Motor neuron (in vitro differentiated cells): ENCODE data around the gene CIAO1. TPM values are rescaled to one million over a fixed set of nuclear protein-coding genes. Genes with fewer than 3 reads are reported as not detected.
A peak's percentile ranks its signal among the peaks of the same experiment; 100 is the strongest.

Source experiments
- ATAC-seq, 8 experiments: fragments of 200-7000 bp; cut with Tn5 transposase; replicated peaks in 6 of 8; 2 replicates each; pipeline ENCODE4 v1.8.0; 2021; ENCODE audit warnings: mild to moderate bottlenecking in 8 of 8, moderate library complexity in 8 of 8
- H3K27ac ChIP-seq, 2 donors: fragments of 250-450 bp; sonication (Bioruptor Pico); 2 replicates each; pipeline ENCODE4 v1.9.0; 2021; ENCODE audit warnings: antibody characterized with exemption in 2 of 2, mild to moderate bottlenecking in 2 of 2, moderate library complexity in 1 of 2
- H3K4me1 ChIP-seq, 2 donors: fragments of 250-450 bp; sonication (Bioruptor Pico); replicated peaks in 1 of 2; 2 replicates each; pipeline ENCODE4 v1.6.1; 2021; ENCODE audit warnings: antibody characterized with exemption in 2 of 2, mild to moderate bottlenecking in 2 of 2, moderate library complexity in 1 of 2
- H3K4me3 ChIP-seq, 5 donors: fragments of 250-450 bp; sonication (Bioruptor Pico); 2 replicates each; pipeline ENCODE4 v1.9.0; 2021; ENCODE audit warnings: antibody characterized with exemption in 5 of 5, mild to moderate bottlenecking in 5 of 5, moderate library complexity in 4 of 5
- WGBS, 10 experiments: fragments of 450-650 bp; shearing (Covaris generic); methylation state at CpG; one replicate each; pipeline ENCODE4 v1.0.0; 2022; 5-methylcytosine and 5-hydroxymethylcytosine counted together
- in situ Hi-C, 9 experiments: fragments of 400-800 bp; cut with MboI; loops; one replicate each; pipeline ENCODE4 v1.15.0; 2021; ENCODE audit warnings: low sequenced_read_pairs in 9 of 9, low pct_unique_long_range_greater_than_20kb in 2 of 9; ENCODE audit not compliant: unreplicated experiment in 9 of 9
- total RNA-seq, 8 experiments: library from RNA; unstranded; fragments of 300-600 nt; gene quantifications; 2 replicates each; pipeline versions ENCODE4 v1.2.3 to v1.2.4, GENCODE V29; 2022

CIAO1 gene
- total RNA-seq, 8 experiments from 2014 or later, result 57.4 to 75.2 (median 64.6) TPM

DNA sequence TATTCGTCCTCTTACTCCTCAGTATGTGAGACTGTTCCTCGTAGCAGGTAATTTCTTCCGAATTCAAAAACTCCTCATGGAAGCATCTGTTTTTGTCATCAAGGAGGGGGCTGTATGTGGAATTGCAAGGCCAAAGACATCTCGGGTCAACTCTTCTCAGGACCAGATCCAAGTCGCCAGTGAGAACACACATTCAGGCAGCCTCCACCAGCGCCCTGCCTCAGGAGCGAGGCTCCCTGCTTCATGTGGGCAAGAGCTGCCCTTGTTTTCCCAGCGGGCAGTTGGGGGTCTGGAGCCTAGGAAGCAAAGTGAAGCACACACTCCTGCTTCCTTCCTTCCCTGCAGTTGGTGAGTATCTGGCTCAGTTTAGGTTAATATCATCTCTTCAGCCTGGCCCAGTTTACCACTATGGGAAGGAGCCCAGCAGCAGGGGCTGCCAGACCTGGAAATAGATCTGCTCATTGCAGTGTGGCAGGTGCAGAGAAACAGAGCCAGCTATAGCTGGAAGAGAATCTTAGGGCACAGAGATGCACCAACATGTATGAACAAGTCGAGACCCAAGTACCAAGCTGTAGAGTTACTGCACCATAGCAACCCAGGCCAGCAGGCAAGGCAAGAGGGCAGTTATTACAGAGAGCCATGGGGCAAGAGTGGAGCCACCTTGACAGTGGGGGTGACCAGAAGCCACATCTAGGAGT, 25.5 kb upstream of the CIAO1 start:
- Histone ChIP-seq H3K27ac (no peak overlapping the region), H3K4me3 (no peak overlapping the region), H3K4me1 (no peaks in the 10 kb centered on the region)
- 60 to 100% (median 92%) methylated on average over 1 to 9 of the region's 9 CpGs for WGBS, 10 experiments
- in situ Hi-C loops, result no loop called here
- ATAC-seq, result peak in 1 of 8 experiments; percentile 42

DNA sequence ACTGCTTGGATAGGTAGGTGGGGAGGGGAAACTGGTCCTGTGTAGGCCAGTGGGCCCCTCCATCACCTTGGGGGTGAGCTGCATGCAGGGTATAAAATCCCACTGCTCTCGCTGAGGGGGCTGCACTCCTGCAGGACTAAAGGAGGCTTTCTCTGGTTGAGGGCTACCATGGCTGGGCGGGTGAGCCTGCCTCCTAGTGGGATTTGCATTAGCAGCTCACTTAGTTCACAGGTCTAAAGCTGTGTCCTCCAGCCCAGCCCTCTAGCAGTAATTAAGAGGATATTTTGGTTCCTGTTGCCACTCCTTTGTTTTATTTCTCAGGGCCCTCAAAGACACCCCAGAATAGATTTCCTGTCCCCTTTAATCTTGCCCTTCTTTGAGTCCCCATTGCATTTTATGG, 24.8 kb upstream of the CIAO1 start:
- no peaks in the 10 kb centered on the region for H3K4me1 ChIP-seq
- 80 to 100% (median 83%) methylated on average over 1 to 2 of the region's 2 CpGs; no CpG with 5 or more reads in 7 of the 10 experiments for WGBS, 10 experiments
- no peak overlapping the region for H3K27ac ChIP-seq
- ATAC-seq, result peak in 2 of 8 experiments; percentile 17 to 50
- no peak overlapping the region for H3K4me3 ChIP-seq
- in situ Hi-C loops, result no loop called here

GRCh38 chr2:96241900-96242611, 24.0 kb upstream of the CIAO1 start:
- Histone ChIP-seq H3K4me3 (no peak overlapping the region), H3K27ac (no peak overlapping the region), H3K4me1 (no peaks in the 10 kb centered on the region)
- in situ Hi-C loops, result no loop called here
- WGBS, 10 experiments, result 32 to 100% (median 80%) methylated on average over 1 to 5 of the region's 5 CpGs; no CpG with 5 or more reads in 1 of the 10 experiments
- peak in 6 of 8 experiments; percentile 26 to 85 (median 60) for ATAC-seq

DNA sequence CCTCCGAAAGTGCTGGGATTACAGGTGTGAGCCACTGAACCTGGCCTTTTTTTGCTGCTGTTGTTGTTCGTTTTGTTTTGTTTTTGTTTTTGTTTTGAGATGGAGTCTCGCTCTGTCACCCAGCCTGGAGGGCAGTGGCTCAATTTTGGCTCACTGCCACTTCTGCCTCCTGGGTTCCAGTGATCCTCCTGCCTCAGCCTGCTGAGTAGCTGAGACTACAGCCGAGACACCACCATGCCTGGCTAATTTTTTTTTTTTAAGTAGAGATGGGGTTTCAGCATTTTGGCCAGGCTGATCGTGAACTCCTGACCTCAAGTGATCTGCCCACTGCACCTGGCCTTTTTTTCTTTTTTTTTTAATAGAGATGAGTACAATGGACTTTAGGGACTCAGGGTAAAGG, 22.2 kb upstream of the CIAO1 start:
- WGBS, 10 experiments, result 60 to 100% (median 84%) methylated on average over 1 to 4 of the region's 5 CpGs
- in situ Hi-C loops, result no loop called here
- no peak for ATAC-seq
- Histone ChIP-seq H3K27ac (no peak overlapping the region), H3K4me1 (no peaks in the 10 kb centered on the region), H3K4me3 (no peak overlapping the region)

GRCh38 chr2:96245609-96246390, 20.2 kb upstream of the CIAO1 start:
- ATAC-seq, result no peak
- Histone ChIP-seq H3K4me3 (no peak overlapping the region), H3K4me1 (peaks cover 0 to under 1% of the 10 kb centered on the region in 2 donors), H3K27ac (no peak overlapping the region)
- 60 to 100% (median 95%) methylated on average over 1 to 6 of the region's 8 CpGs; no CpG with 5 or more reads in 3 of the 10 experiments for WGBS, 10 experiments
- in situ Hi-C loops, result no loop called here

- H3K4me3 ChIP-seq, result no peak overlapping the region
- 80 to 91% (median 86%) methylated on average over 1 to 3 of the region's 3 CpGs; no CpG with 5 or more reads in 7 of the 10 experiments for WGBS, 10 experiments
- H3K27ac ChIP-seq, result no peak overlapping the region
- H3K4me1 ChIP-seq, result peaks cover 0 to 12% of the 10 kb centered on the region in 2 donors
- in situ Hi-C loops, result no loop called here
- peak in 2 of 8 experiments; percentile 12 to 23 for ATAC-seq
Measured at GRCh38 chr2:96247009-96247408, 19.0 kb upstream of the CIAO1 start.

DNA sequence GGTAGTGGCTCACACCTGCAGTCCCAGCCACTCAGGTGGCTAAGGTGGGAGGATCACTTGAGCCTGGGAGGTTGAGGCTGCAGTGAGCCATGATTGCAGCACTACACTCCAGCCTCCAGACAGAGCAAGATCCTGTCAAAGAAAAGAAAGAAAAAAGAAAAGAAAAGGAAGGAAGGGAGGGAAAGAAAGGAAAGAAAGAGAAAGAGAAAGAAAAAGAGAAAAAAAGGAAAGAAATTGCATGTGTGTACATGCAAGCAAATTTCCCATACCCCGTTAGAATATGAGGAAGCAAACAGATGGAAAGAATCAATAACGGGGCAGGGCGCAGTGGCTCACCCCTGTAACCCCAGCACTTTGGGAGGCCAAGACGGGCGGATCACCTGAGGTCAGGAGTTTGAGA, 18.1 kb upstream of the CIAO1 start:
- 33 to 90% (median 84%) methylated on average over 2 to 5 of the region's 5 CpGs; no CpG with 5 or more reads in 3 of the 10 experiments for WGBS, 10 experiments
- Histone ChIP-seq H3K4me1 (peaks cover 0 to 12% of the 10 kb centered on the region in 2 donors), H3K4me3 (no peak overlapping the region), H3K27ac (no peak overlapping the region)
- in situ Hi-C loops, result no loop called here
- no peak for ATAC-seq

- no peak for ATAC-seq
- in situ Hi-C loops, result no loop called here
- H3K4me1 ChIP-seq, result peaks cover 0 to 12% of the 10 kb centered on the region in 2 donors
- H3K4me3 ChIP-seq, result no peak overlapping the region
- WGBS, 10 experiments, result 62 to 100% (median 90%) methylated on average over 1 to 3 of the region's 4 CpGs; no CpG with 5 or more reads in 5 of the 10 experiments
- H3K27ac ChIP-seq, result no peak overlapping the region
Measured at GRCh38 chr2:96248624-96249023, 17.4 kb upstream of the CIAO1 start.

DNA sequence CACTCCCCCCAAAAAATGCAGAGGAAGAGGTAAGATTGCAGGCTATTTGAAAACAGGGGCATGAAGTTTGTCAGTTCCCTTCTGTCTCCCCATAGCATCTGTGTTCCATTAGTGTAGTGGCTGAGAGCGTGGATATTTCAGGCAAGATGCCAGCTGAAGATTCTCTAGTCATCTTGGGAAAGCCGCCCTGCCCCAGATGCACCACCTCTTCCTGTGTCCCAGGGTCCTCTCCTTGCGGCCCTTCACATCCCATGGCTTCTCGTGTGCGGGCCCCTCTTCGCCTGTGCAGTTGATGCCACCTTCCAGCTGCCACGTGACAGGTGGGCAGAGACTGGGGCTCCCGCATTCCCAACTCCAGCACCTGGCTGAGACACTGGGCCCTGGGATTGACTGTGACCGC, 16.4 kb upstream of the CIAO1 start:
- 0 to 96% (median 40%) methylated on average over 2 to 8 of the region's 9 CpGs; no CpG with 5 or more reads in 5 of the 10 experiments for WGBS, 10 experiments

GRCh38 chr2:96250188-96250587, 15.8 kb upstream of the CIAO1 start:
- 60 to 100% (median 87%) methylated on average over 1 to 6 of the region's 6 CpGs; no CpG with 5 or more reads in 4 of the 10 experiments for WGBS, 10 experiments
- ATAC-seq, result no peak
- in situ Hi-C loops, result loop anchor here in 1 of 9 experiments (25.0 kb wide), 1 partner anchor 238 kb away; no protein-coding TSS in a partner anchor
- H3K4me1 ChIP-seq, result peaks cover 0 to 12% of the 10 kb centered on the region in 2 donors
- H3K4me3 ChIP-seq, result no peak overlapping the region
- no peak overlapping the region for H3K27ac ChIP-seq

More for the DNA sequence above, 16.4 kb upstream of the CIAO1 start:
- no peak overlapping the region for H3K27ac ChIP-seq
- H3K4me1 ChIP-seq, result peaks cover 0 to 12% of the 10 kb centered on the region in 2 donors
- ATAC-seq, result peak in 3 of 8 experiments; percentile 66 to 93 (median 89)
- in situ Hi-C loops, result loop anchor here in 1 of 9 experiments (25.0 kb wide), 1 partner anchor 237 kb away; no protein-coding TSS in a partner anchor
- no peak overlapping the region for H3K4me3 ChIP-seq

- Histone ChIP-seq H3K4me3 (no peak overlapping the region), H3K4me1 (peaks cover 0 to 12% of the 10 kb centered on the region in 2 donors), H3K27ac (peak overlapping the region in 1 of 2 donors; percentile 4)
- in situ Hi-C loops, result loop anchor here in 1 of 9 experiments (25.0 kb wide), 1 partner anchor 240 kb away; no protein-coding TSS in a partner anchor
- ATAC-seq, result peak in 7 of 8 experiments; percentile 28 to 97 (median 93)
- 0 to 81% (median 37%) methylated on average over 1 to 4 of the region's 6 CpGs for WGBS, 10 experiments
Measured at GRCh38 chr2:96251721-96252292, 14.2 kb upstream of the CIAO1 start.

- no peak for ATAC-seq
- no peak overlapping the region for H3K4me3 ChIP-seq
- peaks cover 0 to 12% of the 10 kb centered on the region in 2 donors for H3K4me1 ChIP-seq
- 40 to 100% (median 94%) methylated on average over 1 to 4 of the region's 8 CpGs; no CpG with 5 or more reads in 4 of the 10 experiments for WGBS, 10 experiments
- in situ Hi-C loops, result loop anchor here in 1 of 9 experiments (25.0 kb wide), 1 partner anchor 240 kb away; no protein-coding TSS in a partner anchor
- H3K27ac ChIP-seq, result no peak overlapping the region
Measured at GRCh38 chr2:96252526-96252925, 13.5 kb upstream of the CIAO1 start.
